Activated CD8-positive, alpha-beta T cell treated with anti-CD3 and anti-CD28 coated beads, Interleukin-2, amount 10 ng/mL, durations not matched to agents 7 days and 5 days (primary cell): ENCODE data around the gene JAG1. TPM values are rescaled to one million over a fixed set of nuclear protein-coding genes. Genes with fewer than 3 reads are reported as not detected.

Source experiments
- ATAC-seq: fragments of 150-1000 bp; cut with Tn5 transposase; one replicate; pipeline ENCODE4 v1.10.0; 2021; ENCODE audit warnings: moderate library complexity
- CTCF ChIA-PET: fragments of 350-600 bp; sonication (Branson Sonifier 250); formaldehyde crosslinking; loops from one replicate; lab custom pipeline; 2021; ENCODE audit warnings: antibody characterized with exemption; lab: Charles Lee
- POLR2A ChIA-PET: fragments of 350-600 bp; sonication (Branson Sonifier 250); formaldehyde crosslinking; loops from one replicate; lab custom pipeline; 2021; ENCODE audit warnings: antibody characterized with exemption; lab: Charles Lee
- DNase-seq: peaks from one replicate; pipeline ENCODE4 v3.0.0-alpha.2; 2020
- H3K27ac Mint-ChIP-seq: one replicate; pipeline ENCODE4 v1.8.0; 2021; ENCODE audit warnings: mild to moderate bottlenecking, mixed read lengths
- H3K27me3 Mint-ChIP-seq: one replicate; pipeline ENCODE4 v1.8.0; 2021; ENCODE audit warnings: low read depth, mixed read lengths
- H3K36me3 Mint-ChIP-seq: one replicate; pipeline ENCODE4 v1.8.0; 2021; ENCODE audit warnings: low read depth, mixed read lengths
- H3K4me1 Mint-ChIP-seq: one replicate; pipeline ENCODE4 v1.8.0; 2021; ENCODE audit warnings: low read depth, mixed read lengths
- H3K4me3 Mint-ChIP-seq: one replicate; pipeline ENCODE4 v1.8.0; 2021; ENCODE audit warnings: mild to moderate bottlenecking, mixed read lengths
- H3K9me3 Mint-ChIP-seq: one replicate; pipeline ENCODE4 v1.8.0; 2022; ENCODE audit warnings: mixed read lengths; ENCODE audit not compliant: insufficient read depth
- total RNA-seq, 2 experiments: library from RNA; stranded (reverse); gene quantifications; one replicate each; pipeline ENCODE4 v1.2.3, GENCODE V29; 2021

The JAG1 gene
- total RNA-seq, 2 experiments from 2014 or later = 0.16 to 0.34 TPM

DNA sequence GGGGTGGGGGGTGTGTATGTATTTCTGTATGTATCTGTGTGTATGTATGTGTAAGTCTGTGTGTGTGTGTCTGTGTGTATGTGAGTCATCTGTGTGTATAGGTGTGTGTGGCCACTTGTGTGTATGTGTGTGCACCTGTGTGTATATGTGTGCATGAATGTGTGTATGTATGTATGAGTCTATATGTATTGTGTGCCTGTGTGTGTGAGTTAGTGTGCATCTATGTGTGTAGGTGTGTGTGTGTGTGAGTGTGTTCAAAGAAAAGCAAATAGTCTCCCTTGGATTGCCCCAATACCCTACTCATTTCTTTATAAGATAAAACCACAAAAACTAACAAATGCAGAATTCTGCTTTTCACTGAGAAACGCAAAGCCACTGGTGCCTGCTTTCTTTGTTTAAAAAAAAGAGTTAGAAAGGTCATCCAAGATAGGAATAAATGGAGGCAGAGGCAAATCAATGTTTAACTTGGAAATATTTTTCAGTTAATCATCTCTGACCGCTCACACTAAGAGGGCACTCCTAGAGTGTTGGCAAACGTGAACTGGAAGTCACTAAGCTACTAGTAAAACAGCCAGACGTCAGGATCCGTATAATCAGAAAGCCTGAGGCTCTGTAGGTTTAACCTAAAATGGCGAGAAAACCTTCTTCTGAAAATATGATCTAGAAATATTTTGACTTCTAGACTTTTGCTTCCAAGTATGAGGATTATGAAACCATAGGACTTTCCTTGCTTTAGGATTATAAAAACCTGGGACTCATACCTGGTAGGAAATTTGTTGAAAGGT lies 37.4 kb upstream of the JAG1 start:
- no peaks in the 10 kb centered on the region for H3K9me3 Mint-ChIP-seq
- ChIA-PET CTCF (interaction anchor here (0.7 kb wide), 1 partner anchor 9 kb away, joined by 3 read pairs; no protein-coding TSS in a partner anchor), POLR2A (no interaction called here)
- ATAC-seq (no peak), DNase-seq (no peak)
- H3K27ac Mint-ChIP-seq = no peak overlapping the region
- H3K4me1 Mint-ChIP-seq = no peaks in the 10 kb centered on the region
- no peaks in the 10 kb centered on the region for H3K36me3 Mint-ChIP-seq
- H3K27me3 Mint-ChIP-seq = peaks cover 2% of the 10 kb centered on the region
- no peak overlapping the region for H3K4me3 Mint-ChIP-seq

DNA sequence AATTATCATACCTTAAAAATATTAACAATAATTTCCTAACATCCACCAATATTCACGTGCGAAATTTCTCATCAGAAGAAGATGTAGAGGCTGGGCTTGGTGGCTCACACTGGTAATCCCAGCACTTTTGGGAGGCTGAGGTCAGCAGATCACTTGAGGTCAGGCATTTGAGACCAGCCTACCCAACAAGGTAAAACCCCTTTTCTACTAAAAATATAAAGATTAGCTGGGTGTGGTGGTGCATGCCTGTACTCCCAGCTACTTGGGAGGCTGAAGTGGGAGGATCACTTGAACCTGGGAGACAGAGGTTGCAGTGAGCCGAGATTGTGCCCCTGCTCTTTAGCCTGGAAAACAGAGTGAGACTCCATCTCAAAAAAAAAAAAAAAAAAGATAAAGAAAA lies 36.1 kb upstream of the JAG1 start:
- Mint-ChIP-seq H3K36me3 (no peaks in the 10 kb centered on the region), H3K4me1 (no peaks in the 10 kb centered on the region), H3K27ac (no peak overlapping the region), H3K4me3 (no peak overlapping the region), H3K27me3 (peaks cover 2% of the 10 kb centered on the region), H3K9me3 (no peaks in the 10 kb centered on the region)
- ChIA-PET CTCF (no interaction called here), POLR2A (no interaction called here)
- no peak for ATAC-seq
- no peak for DNase-seq

GRCh38 chr20:10708351-10709185 lies 34.8 kb upstream of the JAG1 start:
- H3K36me3 Mint-ChIP-seq = no peaks in the 10 kb centered on the region
- H3K4me3 Mint-ChIP-seq = no peak overlapping the region
- CTCF ChIA-PET = interaction anchor here (1.3 kb wide), 1 partner anchor 10 kb away, joined by 5 read pairs; no protein-coding TSS in a partner anchor
- POLR2A ChIA-PET = no interaction called here
- DNase-seq (no peak), ATAC-seq (no peak)
- H3K9me3 Mint-ChIP-seq = peaks cover 3% of the 10 kb centered on the region
- H3K4me1 Mint-ChIP-seq = no peaks in the 10 kb centered on the region
- peaks cover 2% of the 10 kb centered on the region for H3K27me3 Mint-ChIP-seq
- H3K27ac Mint-ChIP-seq = no peak overlapping the region

- no peak for DNase-seq
- no peak for ATAC-seq
- no peaks in the 10 kb centered on the region for H3K4me1 Mint-ChIP-seq
- no peak overlapping the region for H3K27ac Mint-ChIP-seq
- H3K36me3 Mint-ChIP-seq = no peaks in the 10 kb centered on the region
- peaks cover 4% of the 10 kb centered on the region for H3K27me3 Mint-ChIP-seq
- H3K4me3 Mint-ChIP-seq = no peak overlapping the region
- H3K9me3 Mint-ChIP-seq = peaks cover 3% of the 10 kb centered on the region
- CTCF ChIA-PET = interaction anchor here (1.3 kb wide), 1 partner anchor 10 kb away, joined by 5 read pairs; no protein-coding TSS in a partner anchor
- POLR2A ChIA-PET = no interaction called here
Measured at GRCh38 chr20:10707791-10708190, 34.0 kb upstream of the JAG1 start.

GRCh38 chr20:10707068-10707467 lies 33.3 kb upstream of the JAG1 start:
- ATAC-seq (no peak), DNase-seq (no peak)
- Mint-ChIP-seq H3K27ac (no peak overlapping the region), H3K4me3 (no peak overlapping the region), H3K27me3 (peaks cover 4% of the 10 kb centered on the region), H3K4me1 (no peaks in the 10 kb centered on the region), H3K9me3 (peaks cover 3% of the 10 kb centered on the region), H3K36me3 (no peaks in the 10 kb centered on the region)
- ChIA-PET POLR2A (no interaction called here), CTCF (interaction anchor here (1.3 kb wide), 1 partner anchor 9 kb away, joined by 5 read pairs; no protein-coding TSS in a partner anchor)

DNA sequence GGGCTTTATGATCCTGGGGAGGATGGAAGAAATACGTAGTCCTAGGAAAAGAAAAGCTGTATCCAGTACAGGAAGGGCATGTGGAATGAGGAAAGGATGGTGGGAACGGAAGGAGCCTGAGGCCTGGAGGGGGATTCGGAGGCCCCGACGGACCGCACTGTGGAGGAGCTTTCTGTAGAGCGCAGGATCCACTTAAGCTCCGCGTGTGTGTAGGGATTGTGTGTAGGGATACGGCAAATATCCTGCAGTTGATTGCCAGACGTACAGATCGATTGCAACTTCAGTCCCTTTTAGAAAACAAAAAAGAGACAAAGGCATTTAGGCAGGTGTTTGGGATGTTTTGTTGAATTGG lies 32.6 kb upstream of the JAG1 start:
- ATAC-seq = no peak
- H3K4me3 Mint-ChIP-seq = no peak overlapping the region
- H3K36me3 Mint-ChIP-seq = no peaks in the 10 kb centered on the region
- H3K9me3 Mint-ChIP-seq = peaks cover 3% of the 10 kb centered on the region
- DNase-seq = no peak
- ChIA-PET CTCF (no interaction called here), POLR2A (no interaction called here)
- H3K4me1 Mint-ChIP-seq = no peaks in the 10 kb centered on the region
- H3K27me3 Mint-ChIP-seq = peaks cover 2% of the 10 kb centered on the region
- no peak overlapping the region for H3K27ac Mint-ChIP-seq

DNA sequence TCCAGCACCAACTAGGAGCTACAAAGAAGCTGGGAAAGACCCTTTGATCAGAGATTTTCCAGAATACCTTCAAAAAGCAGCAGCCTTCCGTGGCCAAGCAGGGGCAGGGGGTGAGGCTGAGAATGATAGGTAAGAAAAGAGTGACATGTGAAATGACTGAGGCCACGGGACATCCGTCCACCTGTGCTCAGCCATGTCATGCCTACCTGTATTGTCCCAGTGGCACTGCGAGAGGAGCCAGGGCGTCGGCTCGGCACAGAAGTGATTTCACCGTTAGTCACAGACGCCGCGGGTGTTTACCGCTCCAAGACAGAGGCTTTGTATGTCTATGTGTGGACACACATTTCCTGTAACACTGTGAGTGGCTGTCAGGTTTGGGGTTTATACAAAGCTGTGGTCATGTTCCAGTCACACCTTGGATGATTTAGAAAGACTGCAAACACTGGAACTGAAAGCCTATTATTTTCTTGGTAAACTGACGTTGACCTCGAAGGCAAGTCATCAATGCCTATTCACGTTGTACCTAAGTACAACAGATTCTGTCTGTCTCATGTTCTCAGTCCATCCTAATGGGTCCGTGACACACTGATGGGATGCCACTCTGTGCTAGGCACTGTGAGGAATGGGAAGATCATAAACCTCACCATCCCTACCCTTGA lies 32.1 kb upstream of the JAG1 start:
- Mint-ChIP-seq H3K27me3 (peaks cover 2% of the 10 kb centered on the region), H3K4me1 (no peaks in the 10 kb centered on the region), H3K4me3 (no peak overlapping the region), H3K9me3 (peaks cover 3% of the 10 kb centered on the region), H3K36me3 (no peaks in the 10 kb centered on the region), H3K27ac (no peak overlapping the region)
- POLR2A ChIA-PET = no interaction called here
- CTCF ChIA-PET = interaction anchor here (1.1 kb wide), 1 partner anchor 9 kb away, joined by 4 read pairs; no protein-coding TSS in a partner anchor
- DNase-seq (no peak), ATAC-seq (no peak)

- CTCF ChIA-PET = no interaction called here
- POLR2A ChIA-PET = no interaction called here
- Mint-ChIP-seq H3K27ac (no peak overlapping the region), H3K4me3 (no peak overlapping the region), H3K4me1 (no peaks in the 10 kb centered on the region), H3K27me3 (peaks cover 5% of the 10 kb centered on the region), H3K36me3 (no peaks in the 10 kb centered on the region), H3K9me3 (peaks cover 3% of the 10 kb centered on the region)
- no peak for ATAC-seq
- DNase-seq = no peak
Measured at GRCh38 chr20:10701607-10702006, 27.8 kb upstream of the JAG1 start.

DNA sequence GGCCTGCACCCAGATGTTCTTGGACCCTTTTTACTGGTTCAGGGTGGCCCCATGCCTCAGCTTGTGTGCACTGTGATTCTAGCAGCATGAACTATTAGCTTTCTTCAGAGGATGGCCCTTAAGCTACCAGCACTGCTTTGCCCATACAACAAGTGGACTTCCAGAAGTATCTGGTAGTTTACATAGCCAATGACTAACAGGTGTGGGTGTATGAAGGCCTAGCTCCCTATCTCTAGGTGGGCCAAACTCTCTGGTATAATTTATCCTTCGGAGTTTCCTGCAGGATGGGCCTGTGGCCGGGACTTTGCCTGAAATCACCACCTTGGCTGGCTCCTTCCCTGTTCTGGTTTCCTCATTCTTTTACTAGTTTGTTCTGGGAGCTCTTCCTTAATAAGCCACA lies 26.1 kb upstream of the JAG1 start:
- Mint-ChIP-seq H3K9me3 (peaks cover 3% of the 10 kb centered on the region), H3K27ac (no peak overlapping the region), H3K4me1 (no peaks in the 10 kb centered on the region), H3K27me3 (peaks cover 8% of the 10 kb centered on the region), H3K4me3 (no peak overlapping the region), H3K36me3 (no peaks in the 10 kb centered on the region)
- ChIA-PET CTCF (interaction anchor here (0.9 kb wide), 1 partner anchor 24 kb away, joined by 4 read pairs; no protein-coding TSS in a partner anchor), POLR2A (no interaction called here)
- DNase-seq (no peak), ATAC-seq (no peak)

- no peak for ATAC-seq
- no peak overlapping the region for H3K4me3 Mint-ChIP-seq
- CTCF ChIA-PET = interaction anchor here (0.9 kb wide), 1 partner anchor 24 kb away, joined by 4 read pairs; no protein-coding TSS in a partner anchor
Measured at GRCh38 chr20:10699489-10699888, 25.7 kb upstream of the JAG1 start.

DNA sequence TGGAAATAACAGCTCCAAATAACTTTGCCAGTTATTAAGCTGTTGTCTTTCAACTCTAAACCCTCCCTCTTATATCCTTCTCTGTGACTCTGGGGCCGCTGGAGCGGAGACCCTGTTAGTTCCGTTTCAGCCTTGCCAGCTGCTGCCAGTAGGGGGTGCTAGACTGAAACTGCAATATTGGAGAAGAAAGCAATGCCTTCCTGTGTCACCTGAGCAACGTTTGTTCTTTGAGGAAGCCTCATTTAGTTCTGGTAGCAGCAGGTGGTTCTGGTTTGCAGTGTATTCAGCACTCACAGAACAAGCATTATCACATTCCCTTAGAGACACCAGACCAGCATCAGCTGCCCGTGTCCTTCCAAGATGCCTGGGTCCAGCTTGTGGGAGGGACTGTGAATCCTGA lies 22.9 kb upstream of the JAG1 start:
- H3K4me3 Mint-ChIP-seq = no peak overlapping the region
- H3K36me3 Mint-ChIP-seq = no peaks in the 10 kb centered on the region
- DNase-seq (peak; percentile 33), ATAC-seq (no peak)
- H3K4me1 Mint-ChIP-seq = no peaks in the 10 kb centered on the region
- no peak overlapping the region for H3K27ac Mint-ChIP-seq
- ChIA-PET CTCF (interaction anchor here (0.7 to 2.6 kb wide), 5 partner anchors 8 to 25 kb away, joined by 3 to 10 read pairs (median 3); no protein-coding TSS in a partner anchor), POLR2A (no interaction called here)
- H3K9me3 Mint-ChIP-seq = no peaks in the 10 kb centered on the region
- H3K27me3 Mint-ChIP-seq = peaks cover 6% of the 10 kb centered on the region

More at GRCh38 chr20:10699489-10699888, 25.7 kb upstream of the JAG1 start:
- H3K27ac Mint-ChIP-seq = no peak overlapping the region
- H3K27me3 Mint-ChIP-seq = peaks cover 8% of the 10 kb centered on the region
- no peaks in the 10 kb centered on the region for H3K4me1 Mint-ChIP-seq
- no peaks in the 10 kb centered on the region for H3K36me3 Mint-ChIP-seq
- H3K9me3 Mint-ChIP-seq = peaks cover 3% of the 10 kb centered on the region
- DNase-seq = no peak
- POLR2A ChIA-PET = no interaction called here
